GM10248 (cell line): ENCODE measurements around the gene ABTB1.

Experiments used
- CTCF ChIA-PET: fragments of 300-600 bp; sonication (Branson Sonifier 250); formaldehyde crosslinking; extraction: SDS; loops from one replicate; lab custom pipeline; 2021; ENCODE audit warnings: antibody characterized with exemption; lab: Yijun Ruan, JAX
- POLR2A ChIA-PET: fragments of 350-650 bp; sonication (Branson Sonifier 250); formaldehyde crosslinking; extraction: SDS; loops from one replicate; lab custom pipeline; 2020; ENCODE audit warnings: antibody characterized with exemption; lab: Yijun Ruan, JAX
- DNase-seq: peaks from one replicate; pipeline ENCODE4 v3.0.0; 2012; ENCODE audit errors: extremely low spot score
- TF ChIP-seq, protein P1 (sequence below): IDR thresholded peaks from 2 replicates; pipeline ENCODE4 v1.5.1; 2012; ENCODE audit warnings: mild to moderate bottlenecking, low read depth; ENCODE audit errors: extremely low read depth, missing control alignments, control extremely low read depth

ABTB1 gene

DNA sequence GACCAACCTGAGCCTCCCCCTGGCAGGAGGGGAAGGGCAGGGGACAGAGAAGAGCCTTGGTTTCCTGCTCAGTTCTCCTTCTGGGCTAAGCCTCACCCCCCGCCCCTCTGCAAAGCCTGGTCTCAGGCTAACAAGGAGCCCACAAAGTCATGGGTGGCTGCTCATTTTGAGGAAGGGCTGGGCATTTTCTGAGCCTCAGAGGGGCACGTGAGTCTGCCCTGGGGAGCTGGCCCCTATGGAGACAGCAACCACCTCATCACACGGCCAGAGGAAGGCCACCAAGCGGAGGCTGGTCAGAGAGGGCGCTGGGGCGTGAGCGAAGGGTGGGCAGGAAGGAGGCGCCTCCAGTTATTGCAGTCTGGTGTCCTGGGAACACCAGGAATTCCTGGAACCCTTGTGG lies 18.7 kb downstream of the ABTB1 start:
- TF ChIP-seq, protein P1, sequence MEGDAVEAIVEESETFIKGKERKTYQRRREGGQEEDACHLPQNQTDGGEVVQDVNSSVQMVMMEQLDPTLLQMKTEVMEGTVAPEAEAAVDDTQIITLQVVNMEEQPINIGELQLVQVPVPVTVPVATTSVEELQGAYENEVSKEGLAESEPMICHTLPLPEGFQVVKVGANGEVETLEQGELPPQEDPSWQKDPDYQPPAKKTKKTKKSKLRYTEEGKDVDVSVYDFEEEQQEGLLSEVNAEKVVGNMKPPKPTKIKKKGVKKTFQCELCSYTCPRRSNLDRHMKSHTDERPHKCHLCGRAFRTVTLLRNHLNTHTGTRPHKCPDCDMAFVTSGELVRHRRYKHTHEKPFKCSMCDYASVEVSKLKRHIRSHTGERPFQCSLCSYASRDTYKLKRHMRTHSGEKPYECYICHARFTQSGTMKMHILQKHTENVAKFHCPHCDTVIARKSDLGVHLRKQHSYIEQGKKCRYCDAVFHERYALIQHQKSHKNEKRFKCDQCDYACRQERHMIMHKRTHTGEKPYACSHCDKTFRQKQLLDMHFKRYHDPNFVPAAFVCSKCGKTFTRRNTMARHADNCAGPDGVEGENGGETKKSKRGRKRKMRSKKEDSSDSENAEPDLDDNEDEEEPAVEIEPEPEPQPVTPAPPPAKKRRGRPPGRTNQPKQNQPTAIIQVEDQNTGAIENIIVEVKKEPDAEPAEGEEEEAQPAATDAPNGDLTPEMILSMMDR = no peak
- CTCF ChIA-PET = interaction anchor here (0.8 to 3.7 kb wide), 4 partner anchors 10 to 135 kb away, joined by 3 to 22 read pairs (median 3); no protein-coding TSS in a partner anchor
- DNase-seq = no peak
- POLR2A ChIA-PET = no interaction called here

DNA sequence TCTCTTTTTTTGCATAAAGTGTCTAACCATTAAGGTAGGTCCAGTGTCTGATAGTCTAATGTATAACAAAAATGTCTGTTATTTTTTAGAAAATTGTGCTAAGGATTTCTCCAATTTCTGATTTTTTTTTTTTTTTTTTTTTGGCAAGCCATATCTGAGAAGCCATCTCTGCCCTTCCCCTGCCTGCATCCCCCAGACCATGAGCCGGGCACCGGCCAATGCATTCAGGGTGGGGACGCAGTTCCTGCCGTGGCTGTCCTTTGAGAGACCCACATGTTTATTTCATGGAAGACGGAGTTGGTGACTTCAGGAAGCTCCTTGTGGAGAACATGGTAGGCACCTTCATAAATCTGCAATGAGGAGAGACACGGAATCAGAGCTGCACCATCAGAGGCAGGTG lies 19.2 kb downstream of the ABTB1 start:
- TF ChIP-seq, protein P1 = no peak
- POLR2A ChIA-PET = no interaction called here
- CTCF ChIA-PET = interaction anchor here (1.1 to 3.7 kb wide), 3 partner anchors 11 to 135 kb away, joined by 3 to 22 read pairs (median 3); no protein-coding TSS in a partner anchor

GRCh38 chr3:127692501-127693335 lies 20.0 kb downstream of the ABTB1 start:
- TF ChIP-seq, protein P1 = no peak
- ChIA-PET POLR2A (no interaction called here), CTCF (interaction anchor here (3.7 kb wide), 1 partner anchor 12 kb away, joined by 22 read pairs; no protein-coding TSS in a partner anchor)
- no peak for DNase-seq

More for the DNA sequence above, 19.2 kb downstream of the ABTB1 start:
- no peak for DNase-seq

GRCh38 chr3:127693336-127693843 lies 20.6 kb downstream of the ABTB1 start:
- TF ChIP-seq, protein P1 = no peak
- CTCF ChIA-PET = interaction anchor here (1.4 to 3.7 kb wide), 3 partner anchors 12 to 267 kb away, joined by 3 to 22 read pairs (median 7); no protein-coding TSS in a partner anchor
- POLR2A ChIA-PET = no interaction called here
- no peak for DNase-seq

DNA sequence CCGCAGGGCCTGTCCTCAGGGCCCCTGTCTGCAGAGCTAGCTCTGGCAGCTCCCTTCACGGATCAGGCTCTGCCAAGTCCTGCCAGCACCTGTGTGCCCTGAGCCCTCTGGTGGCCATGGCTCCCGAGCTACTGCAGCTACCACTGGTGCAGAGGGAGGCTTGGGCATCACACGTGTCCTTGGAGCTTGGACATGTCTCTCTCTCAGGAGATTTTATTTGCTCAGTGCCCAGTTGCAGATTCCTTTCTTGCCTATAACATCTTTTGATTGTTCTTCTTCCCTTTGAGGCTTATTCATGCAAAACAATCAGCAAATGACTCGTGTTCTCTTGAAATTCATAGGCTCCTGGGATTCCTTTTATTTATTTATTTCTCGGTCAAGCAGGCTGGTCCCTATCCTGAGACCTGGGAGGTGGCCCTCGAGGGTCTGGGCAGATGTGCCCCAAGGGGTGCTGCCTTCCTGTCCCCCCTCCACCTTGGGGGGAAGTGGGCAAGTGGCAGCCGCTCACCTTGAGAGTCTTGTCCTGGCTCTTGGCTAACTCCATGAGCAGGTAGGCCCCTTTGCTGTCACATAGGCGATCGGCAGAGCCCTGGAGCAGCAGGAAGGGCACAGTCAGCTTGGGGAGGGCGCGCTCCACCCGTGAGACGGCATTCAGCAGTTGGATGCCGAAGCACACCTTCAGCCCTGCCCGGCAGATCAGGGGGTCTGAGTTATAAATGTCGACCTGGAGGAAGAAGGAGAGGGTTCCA lies 21.9 kb downstream of the ABTB1 start:
- POLR2A ChIA-PET = no interaction called here
- TF ChIP-seq, protein P1 = peak; percentile 24
- CTCF ChIA-PET = interaction anchor here (0.8 to 3.4 kb wide), 7 partner anchors 12 to 266 kb away, joined by 3 to 13 read pairs (median 5); no protein-coding TSS in a partner anchor
- no peak for DNase-seq

DNA sequence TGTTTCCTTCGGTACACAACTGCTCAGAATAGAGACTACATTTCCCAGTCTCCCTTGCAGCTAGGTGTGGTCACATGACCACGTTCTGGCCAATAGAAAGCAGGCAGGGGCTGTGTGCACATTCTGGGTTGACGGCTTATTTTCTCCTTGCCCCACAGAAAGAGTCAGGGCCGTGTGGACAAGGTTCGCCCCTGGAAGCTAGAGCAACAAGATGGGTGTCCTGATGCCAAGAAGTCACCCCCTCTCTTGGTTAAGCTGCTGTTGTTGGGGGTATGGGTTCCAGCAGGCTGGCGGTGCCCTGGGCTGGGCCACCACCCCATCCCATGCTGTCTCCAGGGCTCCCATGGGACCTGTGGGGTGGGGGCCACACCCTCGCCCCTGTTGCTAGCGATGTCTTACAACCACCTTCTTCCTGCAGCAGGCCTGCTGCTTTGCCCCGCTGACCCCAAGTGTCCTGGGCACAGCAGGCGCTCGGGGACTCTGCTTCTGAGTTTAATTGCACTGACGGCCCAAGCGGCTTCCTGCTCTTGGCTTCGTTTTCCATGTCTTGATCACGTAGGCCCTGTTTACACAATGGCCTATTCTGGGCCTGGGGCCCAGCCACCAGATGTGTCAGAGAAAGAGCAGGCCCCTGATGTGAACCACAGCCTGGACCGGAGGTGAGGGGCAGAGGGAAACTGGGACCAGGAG lies 24.9 kb downstream of the ABTB1 start:
- POLR2A ChIA-PET = no interaction called here
- TF ChIP-seq, protein P1 = no peak
- CTCF ChIA-PET = interaction anchor here (1.3 to 3.4 kb wide), 5 partner anchors 9 to 261 kb away, joined by 4 to 13 read pairs (median 6); no protein-coding TSS in a partner anchor
- DNase-seq = peak; percentile 70
